Measurements from ENCODE around the gene ZSCAN4.

ZSCAN4 gene

GRCh38 chr19:57682226-57682766 is 13.6 kb downstream of the ZSCAN4 start:
- no peak for FAIRE-seq

GRCh38 chr19:57686727-57687126 is 18.0 kb downstream of the ZSCAN4 start:
- FAIRE-seq: no peak

GRCh38 chr19:57687363-57688010 is 18.8 kb downstream of the ZSCAN4 start:
- FAIRE-seq: no peak

GRCh38 chr19:57688011-57688763 is 19.5 kb downstream of the ZSCAN4 start:
- no peak for FAIRE-seq

- FAIRE-seq: no peak
Observed at GRCh38 chr19:57689750-57690149, 21.0 kb downstream of the ZSCAN4 start.

GRCh38 chr19:57701625-57702024 is 32.9 kb downstream of the ZSCAN4 start:
- no peak for FAIRE-seq

GRCh38 chr19:57706346-57706745 is 37.6 kb downstream of the ZSCAN4 start:
- FAIRE-seq: no peak

GRCh38 chr19:57708641-57709361 is 40.1 kb downstream of the ZSCAN4 start, which contains the start of gene ZNF154:
TSS of gene ZNF154 (minus strand) at chr19:57709204. CDS start at chr19:57708971, 233 bp downstream.
- FAIRE-seq: no peak

- FAIRE-seq: no peak
Observed at GRCh38 chr19:57709616-57710015, 40.9 kb downstream of the ZSCAN4 start.

GRCh38 chr19:57712222-57712621 is 43.5 kb downstream of the ZSCAN4 start:
- no peak for FAIRE-seq

- no peak for FAIRE-seq
Observed at GRCh38 chr19:57719424-57719823, 50.7 kb downstream of the ZSCAN4 start.

- FAIRE-seq: no peak
Observed at GRCh38 chr19:57719901-57720519, 51.3 kb downstream of the ZSCAN4 start.

- FAIRE-seq: no peak
Observed at GRCh38 chr19:57720878-57721277, 52.1 kb downstream of the ZSCAN4 start.
